Tibial artery (tissue), 4 donors: ENCODE results near the gene RMND5A.

Experiments used
- DNase-seq, 2 donors: peaks; one replicate each; pipeline ENCODE4 v3.0.0-alpha.2; 2019
- H3K27ac ChIP-seq, 2 donors: fragments of 200-600 bp; sonication (generic) in 1 of 2; 1 replicate in 1 of 2; 2 replicates in 1 of 2; pipeline ENCODE4 v1.5.1; 2018 to 2019; ENCODE audit warnings: mild to moderate bottlenecking in 1 of 2
- H3K27me3 ChIP-seq, 2 donors: fragments of 200-600 bp; sonication (generic) in 1 of 2; one replicate each; pipeline versions ENCODE4 v1.5.1 to v1.6.0; 2016 to 2019
- H3K36me3 ChIP-seq, 3 donors: fragments of 200-600 bp; sonication (generic) in 2 of 3; one replicate each; pipeline ENCODE4 v1.5.1; 2016 to 2019; ENCODE audit warnings: mild to moderate bottlenecking in 2 of 3
- H3K4me1 ChIP-seq, 4 donors: fragments of 200-600 bp; sonication (generic) in 2 of 4; 1 replicate in 3 of 4; 2 replicates in 1 of 4; pipeline ENCODE4 v1.5.1; 2016 to 2019
- H3K4me3 ChIP-seq, 2 donors: fragments of 200-600 bp; sonication (generic) in 1 of 2; 1 replicate in 1 of 2; 2 replicates in 1 of 2; pipeline ENCODE4 v1.5.1; 2018 to 2019; ENCODE audit warnings: mild to moderate bottlenecking in 2 of 2
- H3K9me3 ChIP-seq, 3 donors: fragments of 200-600 bp; sonication (generic) in 1 of 3; one replicate each; pipeline ENCODE4 v1.5.1; 2016 to 2019
- CTCF ChIP-seq, 2 experiments: fragments of 200-600 bp in 1 of 2; fragments of 450-650 bp in 1 of 2; IDR thresholded peaks; one replicate each; pipeline ENCODE4 v1.5.1; 2017 to 2019; ENCODE audit warnings: antibody characterized with exemption in 2 of 2, mild to moderate bottlenecking in 1 of 2, moderate library complexity in 1 of 2
- intact Hi-C: fragments of 100-400 bp; cut with DNase I; formaldehyde crosslinking; loops from one replicate; pipeline ENCODE4 v1.15.0; 2023; ENCODE audit warnings: low total_unique reads

Gene RMND5A

GRCh38 chr2:86750240-86750839 is 30.2 kb downstream of the RMND5A start:
- no peak for TF ChIP-seq CTCF (IDR thresholded peaks at IDR 0.05)
- no peaks in the 10 kb centered on the region for H3K27me3 ChIP-seq
- peaks cover 0 to 13% (median 11%) of the 10 kb centered on the region in 3 donors for H3K9me3 ChIP-seq
- peaks cover 16 to 27% (median 18%) of the 10 kb centered on the region in 3 donors for H3K36me3 ChIP-seq
- DNase-seq = no peak
- H3K27ac ChIP-seq = no peak overlapping the region
- peaks cover 0 to 5% (median 0%) of the 10 kb centered on the region in 4 donors for H3K4me1 ChIP-seq
- H3K4me3 ChIP-seq = no peak overlapping the region
- intact Hi-C loops = no loop called here

GRCh38 chr2:86751778-86752177 is 31.7 kb downstream of the RMND5A start:
- Histone ChIP-seq H3K27me3 (no peaks in the 10 kb centered on the region), H3K4me3 (no peak overlapping the region), H3K36me3 (peaks cover 15 to 27% (median 18%) of the 10 kb centered on the region in 3 donors), H3K4me1 (peaks cover 0 to 4% (median 0%) of the 10 kb centered on the region in 4 donors), H3K9me3 (peaks cover 0 to 13% (median 11%) of the 10 kb centered on the region in 3 donors), H3K27ac (no peak overlapping the region)
- intact Hi-C loops = no loop called here
- DNase-seq = no peak
- TF ChIP-seq CTCF (IDR thresholded peaks at IDR 0.05) = no peak

- no peaks in the 10 kb centered on the region for H3K4me1 ChIP-seq
- DNase-seq = no peak
- no peak for TF ChIP-seq CTCF (IDR thresholded peaks at IDR 0.05)
- H3K27me3 ChIP-seq = no peaks in the 10 kb centered on the region
- H3K4me3 ChIP-seq = no peak overlapping the region
- H3K27ac ChIP-seq = no peak overlapping the region
- H3K36me3 ChIP-seq = peaks cover 18 to 27% (median 19%) of the 10 kb centered on the region in 3 donors
- H3K9me3 ChIP-seq = peaks cover 0 to 13% (median 11%) of the 10 kb centered on the region in 3 donors
- intact Hi-C loops = no loop called here
These were observed 32.8 kb downstream of the RMND5A start for GRCh38 chr2:86752934-86753333.

GRCh38 chr2:86753606-86754005 is 33.5 kb downstream of the RMND5A start:
- peaks cover 0 to 13% (median 11%) of the 10 kb centered on the region in 3 donors for H3K9me3 ChIP-seq
- no peak for DNase-seq
- H3K27me3 ChIP-seq = no peaks in the 10 kb centered on the region
- no peak for TF ChIP-seq CTCF (IDR thresholded peaks at IDR 0.05)
- H3K36me3 ChIP-seq = peaks cover 18 to 27% (median 19%) of the 10 kb centered on the region in 3 donors
- H3K27ac ChIP-seq = no peak overlapping the region
- no peak overlapping the region for H3K4me3 ChIP-seq
- no peaks in the 10 kb centered on the region for H3K4me1 ChIP-seq
- intact Hi-C loops = no loop called here

- Histone ChIP-seq H3K36me3 (peaks cover 11 to 29% (median 18%) of the 10 kb centered on the region in 3 donors), H3K4me3 (no peak overlapping the region), H3K9me3 (no peaks in the 10 kb centered on the region), H3K27ac (no peak overlapping the region), H3K4me1 (no peaks in the 10 kb centered on the region), H3K27me3 (no peaks in the 10 kb centered on the region)
- intact Hi-C loops = no loop called here
- no peak for TF ChIP-seq CTCF (IDR thresholded peaks at IDR 0.05)
- DNase-seq = no peak
These were observed 38.3 kb downstream of the RMND5A start for GRCh38 chr2:86758405-86758804.
